Mesenteric fat pad (tissue), 1 donor: Measurements from ENCODE around the gene LPIN2. TPM values are rescaled to one million over a fixed set of nuclear protein-coding genes. Genes with fewer than 3 reads are reported as not detected.
"Not testable (repeated sequence)": the region's sequence is repeated elsewhere in the genome, so short reads cannot be mapped to it uniquely, and the experiment has no call there.

Experiments used
- DNase-seq: peaks from one replicate; pipeline ENCODE4 v3.0.0-alpha.2; 2020; ENCODE audit warnings: low spot score
- total RNA-seq: library from RNA; stranded (reverse); fragmentation: NEBNext Ultra II Directional; extraction: Animal tissue kit (Norgen Biotek cat#: 25700); gene quantifications from one replicate; pipeline ENCODE4 v1.2.1, GENCODE V29; 2021
- donor health status: DM: yes; HTN: yes; CAD: no.

Gene LPIN2
- total RNA-seq, 1 donor from 2014 or later, result 29.0 TPM

DNA sequence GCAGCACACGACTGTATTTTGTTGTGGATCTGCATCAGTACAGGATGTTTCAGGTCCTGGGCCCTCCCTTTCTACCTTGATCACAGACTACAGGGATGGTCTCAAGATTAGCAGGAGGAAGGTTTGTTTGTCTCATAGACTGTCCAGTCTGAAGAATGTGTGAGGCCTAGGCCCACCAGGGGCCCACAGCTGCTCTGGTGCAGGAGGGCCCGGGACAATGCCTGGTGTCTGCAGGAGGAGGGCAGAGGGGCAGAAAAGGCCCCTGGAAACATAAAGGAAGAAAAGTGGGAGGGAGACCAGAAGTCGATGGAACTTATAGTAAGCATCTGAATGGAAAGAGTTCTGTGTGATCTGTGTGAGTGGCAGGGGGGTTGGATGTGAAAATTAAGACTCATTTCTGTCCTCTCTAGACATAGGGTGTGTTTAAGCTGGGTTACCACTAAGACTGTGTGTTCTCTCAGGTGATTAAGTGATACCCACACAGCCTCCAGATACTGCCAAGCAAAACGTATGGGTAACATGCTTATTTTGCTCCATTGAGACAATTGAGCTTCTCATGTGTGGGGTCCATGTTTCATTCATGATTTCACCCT lies 33.4 kb upstream of the LPIN2 start:
- DNase-seq, result no peak

DNA sequence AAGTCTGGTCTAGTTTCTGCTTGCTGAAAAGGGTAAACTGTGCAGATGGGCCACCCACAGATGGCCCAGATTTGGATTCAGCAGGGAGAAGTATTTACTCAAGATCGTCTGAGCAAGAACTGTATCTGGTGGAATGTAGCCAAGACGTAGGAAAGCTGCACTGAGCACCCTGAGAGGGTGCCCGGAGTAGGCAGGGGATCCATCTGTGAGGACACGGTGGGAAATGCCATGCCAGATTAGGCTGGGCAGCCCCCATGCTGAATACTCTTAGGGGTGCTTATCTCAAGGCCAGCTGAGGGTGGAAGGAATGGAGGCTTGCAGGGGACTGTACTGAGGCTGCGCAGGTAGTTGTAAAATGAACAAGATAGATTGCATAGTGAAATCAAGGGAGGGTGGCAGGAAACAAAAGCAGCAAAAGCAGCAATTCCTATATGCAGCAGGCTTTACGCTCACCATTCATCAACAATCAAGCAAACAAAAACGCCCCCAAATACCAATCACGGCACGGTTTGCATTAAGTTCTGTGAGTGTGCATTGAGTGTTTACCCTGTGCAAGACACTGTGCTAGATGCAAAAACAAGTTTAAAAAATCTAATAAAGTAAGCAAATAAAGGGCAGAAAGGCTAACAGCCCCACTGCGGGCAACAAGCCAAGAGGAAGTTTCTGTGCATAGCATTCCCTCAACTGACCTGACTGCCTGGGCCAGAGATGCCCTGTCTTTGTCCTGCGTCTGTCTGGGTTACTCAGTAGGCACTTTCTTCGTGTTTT lies 32.2 kb upstream of the LPIN2 start:
- DNase-seq, result no peak

DNA sequence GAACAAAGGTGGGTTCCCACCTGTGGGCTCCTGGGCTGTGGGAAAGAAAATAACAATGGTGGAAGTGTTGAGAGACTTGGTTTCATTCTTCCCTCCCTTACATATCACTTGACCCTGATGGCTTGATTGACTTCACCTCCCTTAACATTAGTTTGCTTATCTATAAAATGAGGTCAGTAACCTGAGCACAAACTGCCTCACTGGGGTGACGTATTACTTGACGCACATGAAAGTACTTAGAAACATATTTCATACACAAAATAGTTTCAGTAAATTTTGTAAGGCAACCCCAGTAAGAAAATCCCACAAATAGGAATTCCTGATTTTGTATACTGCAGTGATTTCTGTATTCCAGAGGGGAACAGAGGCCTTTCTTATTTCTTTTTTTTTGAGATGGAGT lies 29.4 kb upstream of the LPIN2 start:
- no peak for DNase-seq

DNA sequence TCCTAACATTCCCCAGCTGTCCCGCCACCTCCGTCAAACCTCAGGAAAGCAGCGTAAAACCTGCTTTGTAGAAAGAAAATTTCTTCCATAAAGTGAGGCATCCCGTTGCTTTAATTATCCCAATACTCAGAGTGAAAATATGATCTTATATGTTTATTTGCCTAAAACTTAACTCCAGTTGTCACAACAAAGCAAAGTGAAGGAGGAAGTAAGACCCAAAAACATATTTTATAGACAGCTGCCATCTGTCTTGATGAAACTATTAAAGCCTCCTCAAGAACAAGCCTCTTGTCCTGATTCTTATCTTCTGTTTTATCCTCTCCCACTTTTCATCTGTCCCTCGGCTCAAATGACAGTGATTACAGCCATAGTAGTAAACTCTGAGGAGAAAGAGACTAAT lies 28.9 kb upstream of the LPIN2 start:
- DNase-seq, result no peak

DNA sequence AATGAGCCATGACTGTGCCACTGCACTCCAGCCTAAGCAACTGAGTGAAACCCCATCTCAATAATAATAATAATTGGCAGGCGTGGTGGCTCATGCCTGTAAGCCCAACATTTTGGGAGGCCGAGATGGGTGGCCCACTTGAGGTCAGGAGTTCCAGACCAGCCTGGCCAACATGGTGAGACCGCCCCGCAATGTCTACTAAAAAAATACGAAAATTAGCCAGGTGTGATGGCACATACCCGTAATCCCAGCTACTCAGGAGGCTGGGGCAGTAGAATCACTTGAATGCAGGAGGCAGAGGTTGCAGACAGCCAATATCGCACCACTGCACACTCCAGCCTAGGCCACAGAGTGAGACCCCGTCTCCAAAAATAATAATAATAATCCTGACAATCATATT lies 27.9 kb upstream of the LPIN2 start:
- DNase-seq, result no peak

DNA sequence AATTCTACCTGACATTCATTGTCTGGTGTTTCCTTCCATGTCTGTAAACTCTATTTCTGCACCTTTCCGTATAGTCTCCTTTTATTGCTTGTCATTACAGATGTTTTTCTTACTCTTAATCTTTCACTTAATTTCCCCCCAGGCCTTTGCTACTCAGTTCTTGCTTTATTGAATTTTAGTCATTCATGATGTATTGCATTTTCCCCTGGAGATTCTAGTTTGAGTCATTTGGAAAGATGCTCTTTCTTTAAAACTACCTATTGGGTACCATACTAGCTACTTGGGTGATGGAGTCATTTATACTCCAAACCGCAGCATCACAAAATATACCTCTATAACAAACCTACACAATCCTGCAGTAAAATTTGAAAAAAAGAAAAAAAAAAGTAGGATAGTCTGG lies 27.2 kb upstream of the LPIN2 start:
- DNase-seq, result no peak

DNA sequence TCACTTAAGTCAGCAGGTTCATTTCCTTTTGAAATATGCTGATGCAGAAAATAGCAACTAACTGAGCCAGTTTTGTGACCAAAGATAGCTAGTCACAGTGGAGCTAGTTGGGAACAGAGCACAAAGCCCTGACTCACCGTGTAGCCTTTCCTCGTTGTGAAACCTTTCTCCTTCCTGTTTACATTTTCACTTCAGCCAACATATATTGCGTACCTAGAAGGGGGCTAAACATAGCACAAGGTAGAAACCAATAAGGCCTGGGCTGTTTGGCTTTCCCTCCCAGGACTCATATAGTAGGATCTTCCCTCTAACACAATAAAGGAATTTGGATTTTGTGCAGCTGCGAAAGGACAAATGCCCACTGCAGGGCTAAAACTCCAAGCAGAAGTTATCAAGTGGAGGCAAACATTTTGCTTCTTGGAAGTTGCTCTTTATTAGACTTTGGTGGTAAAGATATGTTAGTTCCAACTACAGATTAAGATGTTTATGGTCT lies 24.5 kb upstream of the LPIN2 start:
- DNase-seq, result no peak

DNA sequence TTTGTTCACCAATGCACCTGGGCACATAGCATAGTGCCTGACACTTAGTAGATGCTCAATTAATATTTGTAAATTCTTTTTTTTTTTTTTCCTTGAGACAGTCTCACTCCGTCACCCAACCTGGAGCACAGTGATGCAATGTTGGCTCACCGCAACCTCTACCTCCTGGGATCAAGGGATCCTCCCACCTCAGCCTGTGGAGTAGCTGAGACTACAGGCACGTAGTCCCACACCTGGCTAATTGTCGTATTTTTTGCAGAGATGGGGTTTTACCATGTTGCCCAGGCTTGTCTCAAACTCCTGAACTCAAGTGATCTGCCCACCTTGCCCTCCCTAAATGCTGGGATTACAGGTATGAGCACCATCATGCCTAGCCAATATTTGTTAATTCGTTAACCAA lies 23.2 kb upstream of the LPIN2 start:
- DNase-seq, result no peak

DNA sequence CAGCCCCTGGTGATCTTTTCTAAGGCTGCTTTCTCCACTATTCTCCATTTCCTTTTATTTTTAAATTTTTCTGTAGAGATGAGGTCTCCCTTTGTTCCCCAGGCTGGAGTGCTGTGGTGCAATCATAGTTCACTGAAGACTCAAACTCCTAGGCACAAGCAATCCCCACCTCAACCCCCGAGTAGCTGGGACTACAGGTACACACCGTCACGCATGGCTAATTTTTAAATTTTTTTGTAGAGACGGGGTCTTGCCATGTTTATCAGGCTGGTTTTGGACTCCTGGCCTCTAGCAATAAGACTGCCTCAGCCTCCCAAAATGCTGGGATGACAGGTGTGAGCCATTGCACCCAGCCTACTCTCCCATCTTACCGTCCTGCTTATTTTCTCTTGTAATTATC lies 22.7 kb upstream of the LPIN2 start:
- no peak for DNase-seq

DNA sequence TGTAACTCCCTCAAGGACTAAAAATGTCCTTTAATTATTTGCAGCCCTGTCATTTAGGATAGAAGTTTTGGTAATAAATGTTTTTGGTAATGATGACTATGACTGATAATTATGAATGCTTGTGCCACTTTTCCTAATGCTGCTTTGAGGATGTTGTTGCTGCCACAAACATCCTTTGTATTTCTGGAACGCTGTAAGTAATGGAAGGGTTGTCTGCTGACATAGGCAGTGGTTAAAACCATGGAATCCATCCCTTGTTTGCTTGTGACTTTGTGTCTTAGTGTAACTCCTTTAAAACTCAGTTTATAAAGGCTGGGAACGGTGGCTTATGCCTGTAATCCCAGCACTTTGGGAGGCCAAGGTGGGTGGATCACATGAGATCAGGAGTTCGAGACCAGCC lies 19.8 kb upstream of the LPIN2 start:
- no peak for DNase-seq

DNA sequence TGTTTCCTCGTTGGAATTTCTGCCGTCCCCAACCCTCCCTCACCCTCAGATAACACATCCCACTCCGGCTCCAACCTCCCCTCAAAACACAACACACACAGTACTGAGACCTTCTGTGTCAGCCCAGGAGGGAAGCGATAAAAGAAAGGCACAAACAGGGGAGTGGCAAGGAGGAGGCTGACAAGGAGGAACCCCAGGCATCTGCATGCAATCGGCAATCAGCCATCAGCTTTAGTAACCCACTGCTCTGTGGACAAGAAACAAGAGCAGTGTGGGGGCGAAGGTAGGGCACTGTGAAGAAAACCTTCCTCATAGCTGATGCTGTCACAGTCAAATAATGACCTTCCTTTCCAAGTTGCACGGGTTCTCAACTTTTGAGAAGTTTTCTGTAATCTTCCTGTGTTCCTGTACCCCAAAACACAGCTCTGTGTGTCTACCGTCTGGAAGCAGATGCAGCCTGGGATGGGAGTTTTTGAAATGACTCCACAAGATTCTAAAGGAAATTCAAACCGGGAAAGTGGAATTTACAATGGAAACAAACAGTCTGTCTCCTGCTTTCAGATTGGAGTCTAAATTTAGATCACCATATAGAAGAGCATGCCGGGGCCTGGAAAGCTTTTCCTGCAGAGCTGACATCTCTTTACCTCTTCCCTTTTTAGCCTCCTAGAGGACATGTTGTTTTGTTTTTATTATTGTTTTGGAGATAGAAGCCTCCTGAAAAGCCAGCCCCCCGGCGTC lies 16.4 kb upstream of the LPIN2 start:
- no peak for DNase-seq

DNA sequence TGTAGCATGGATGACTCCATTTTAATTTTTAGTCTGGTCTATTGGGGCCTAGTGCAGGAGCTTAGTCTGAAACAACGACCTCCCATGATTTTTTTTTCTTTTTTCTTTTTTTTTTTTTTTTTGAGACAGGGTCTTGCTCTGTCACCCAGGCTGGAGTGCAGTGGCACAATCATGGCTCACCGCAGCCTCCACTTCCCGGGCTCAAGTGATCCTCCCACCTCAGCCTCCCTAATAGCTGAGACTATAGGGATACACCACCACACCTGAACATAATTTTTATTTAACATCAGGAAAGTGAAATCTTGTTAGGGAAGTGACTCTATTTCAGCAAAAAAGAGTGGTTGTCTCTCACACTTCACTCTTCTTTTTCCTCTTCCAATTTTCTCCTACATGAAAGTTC lies 15.2 kb upstream of the LPIN2 start:
- DNase-seq, result not testable (repeated sequence)

DNA sequence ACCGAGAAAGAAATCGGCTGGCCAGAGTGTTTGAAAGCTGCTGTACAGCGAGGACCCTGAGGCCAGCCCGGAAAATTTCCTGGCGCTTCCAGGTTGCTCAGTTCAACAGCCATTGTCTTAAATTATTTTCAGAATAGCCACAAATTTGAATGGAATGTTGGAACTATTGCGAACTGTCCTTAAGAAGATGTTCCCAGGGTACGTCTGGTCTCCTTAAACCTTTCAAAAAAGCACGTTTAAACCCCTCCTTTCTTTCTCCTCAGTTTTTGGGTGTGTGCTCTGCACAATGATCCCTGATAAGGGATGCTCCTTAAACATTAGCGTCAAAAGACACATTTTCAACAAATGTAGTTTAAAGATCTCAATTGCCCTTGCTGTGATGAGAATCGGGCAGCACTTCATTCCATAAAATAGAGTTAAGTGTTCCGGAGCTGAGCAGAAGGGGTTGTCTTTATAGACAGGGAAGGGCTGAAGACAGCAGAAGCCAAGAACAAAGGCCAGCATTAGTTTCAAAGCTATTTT lies 14.5 kb upstream of the LPIN2 start:
- DNase-seq, result no peak

DNA sequence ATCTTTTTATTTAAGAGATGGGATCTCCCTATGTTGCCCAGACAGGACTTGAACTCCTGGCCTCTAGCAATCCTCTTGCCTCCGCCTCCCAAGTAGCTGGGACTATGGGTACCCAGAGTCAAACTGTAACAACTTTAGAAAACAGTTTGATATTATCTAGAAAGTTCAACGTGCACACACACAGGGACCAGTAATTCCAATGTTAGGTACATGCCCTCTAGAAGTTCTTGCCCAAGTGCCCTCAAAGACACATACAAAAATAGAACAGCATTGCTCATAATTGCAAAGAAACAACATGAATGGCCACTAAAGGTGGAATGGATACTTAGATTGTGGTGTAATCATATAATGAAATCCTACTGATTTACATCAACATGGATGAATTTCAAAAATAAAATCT lies 12.6 kb upstream of the LPIN2 start:
- DNase-seq, result no peak

DNA sequence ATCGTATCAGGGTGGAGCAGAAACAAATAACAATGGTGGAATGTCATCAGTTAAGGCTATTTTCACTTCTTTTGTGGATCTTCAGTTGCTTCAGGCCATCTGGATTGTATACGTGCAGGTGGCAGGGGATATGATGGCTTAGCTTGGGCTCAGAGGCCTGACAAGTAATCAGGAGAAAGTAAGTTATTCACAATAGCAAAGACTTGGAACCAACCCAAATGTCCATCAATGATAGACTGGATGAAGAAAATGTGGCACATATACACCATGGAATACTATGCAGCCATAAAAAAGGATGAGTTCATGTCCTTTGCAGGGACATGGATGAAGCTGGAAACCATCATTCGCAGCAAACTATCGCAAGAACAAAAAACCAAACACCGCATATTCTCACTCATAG lies 10.7 kb upstream of the LPIN2 start:
- not testable (repeated sequence) for DNase-seq

DNA sequence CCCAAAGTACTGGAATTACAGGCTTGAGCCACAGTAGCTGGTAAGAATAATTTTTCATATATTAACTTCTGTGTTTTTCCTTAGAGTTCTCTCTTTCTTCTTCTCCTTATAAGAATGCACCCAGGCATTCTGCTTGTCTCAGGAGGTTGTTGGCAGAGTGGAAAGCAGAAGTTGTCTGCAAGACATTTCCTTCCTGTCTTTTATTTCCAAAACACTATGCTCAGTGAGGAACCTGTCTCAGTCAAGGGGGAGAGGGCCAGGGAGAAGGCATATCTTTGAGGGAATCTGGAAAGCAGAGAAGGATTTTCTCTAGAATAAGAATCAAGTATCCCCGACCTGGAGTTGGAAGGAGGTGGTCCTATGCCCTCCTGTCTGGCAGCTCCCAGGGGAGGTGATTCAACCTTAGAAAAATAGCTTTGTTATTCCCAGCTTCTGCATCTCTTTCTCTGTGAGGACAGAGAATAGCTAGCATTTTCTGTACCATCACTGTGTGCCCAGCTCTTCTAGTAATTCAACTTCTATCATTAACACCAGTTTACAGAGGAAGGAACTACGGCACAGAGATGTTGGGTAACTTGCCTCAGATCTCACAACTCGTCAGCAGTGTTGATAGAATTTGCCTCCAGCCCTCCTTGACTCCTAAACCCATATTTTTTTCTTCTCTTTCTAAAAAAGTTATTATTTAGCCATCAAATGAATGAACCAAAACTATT lies 3.8 kb upstream of the LPIN2 start:
- no peak for DNase-seq

DNA sequence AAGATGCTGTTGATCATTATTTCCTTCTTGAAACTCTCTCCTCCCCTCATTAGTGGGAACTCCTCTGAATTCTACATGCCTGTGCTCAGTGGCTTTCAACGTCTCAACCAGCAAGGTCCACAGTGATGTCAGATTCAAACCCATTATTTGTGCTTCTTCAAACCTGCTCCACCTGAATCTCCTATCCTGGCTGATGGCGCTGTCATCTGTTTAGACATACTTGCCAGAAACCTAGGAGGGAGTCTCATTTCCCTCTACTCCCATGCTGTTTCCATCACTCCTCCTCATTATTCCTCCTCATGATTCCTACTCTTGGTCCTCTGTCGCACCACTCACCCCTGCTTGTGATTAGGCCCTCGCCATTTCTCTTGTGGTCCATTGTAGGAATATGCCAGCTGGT lies 2.9 kb upstream of the LPIN2 start:
- no peak for DNase-seq

DNA sequence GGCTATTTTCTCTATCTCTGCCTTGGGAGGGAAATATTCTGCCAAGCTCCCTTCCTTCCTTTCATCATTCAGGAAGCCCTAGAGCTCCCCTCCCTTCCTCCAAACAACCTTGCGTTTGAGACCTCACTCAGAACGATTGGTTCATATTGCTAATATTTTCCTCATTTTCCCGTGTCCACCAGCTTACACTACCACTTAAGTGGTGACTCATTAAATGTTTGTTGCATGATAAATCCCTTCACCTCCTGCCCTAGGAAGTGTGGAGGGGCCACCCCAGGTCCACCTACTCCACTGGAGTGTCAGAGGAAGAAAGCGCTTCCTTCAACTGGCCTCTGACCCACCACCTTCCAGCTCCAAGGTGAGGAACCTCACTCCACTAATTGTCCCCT lies 2.3 kb upstream of the LPIN2 start:
- DNase-seq, result no peak

DNA sequence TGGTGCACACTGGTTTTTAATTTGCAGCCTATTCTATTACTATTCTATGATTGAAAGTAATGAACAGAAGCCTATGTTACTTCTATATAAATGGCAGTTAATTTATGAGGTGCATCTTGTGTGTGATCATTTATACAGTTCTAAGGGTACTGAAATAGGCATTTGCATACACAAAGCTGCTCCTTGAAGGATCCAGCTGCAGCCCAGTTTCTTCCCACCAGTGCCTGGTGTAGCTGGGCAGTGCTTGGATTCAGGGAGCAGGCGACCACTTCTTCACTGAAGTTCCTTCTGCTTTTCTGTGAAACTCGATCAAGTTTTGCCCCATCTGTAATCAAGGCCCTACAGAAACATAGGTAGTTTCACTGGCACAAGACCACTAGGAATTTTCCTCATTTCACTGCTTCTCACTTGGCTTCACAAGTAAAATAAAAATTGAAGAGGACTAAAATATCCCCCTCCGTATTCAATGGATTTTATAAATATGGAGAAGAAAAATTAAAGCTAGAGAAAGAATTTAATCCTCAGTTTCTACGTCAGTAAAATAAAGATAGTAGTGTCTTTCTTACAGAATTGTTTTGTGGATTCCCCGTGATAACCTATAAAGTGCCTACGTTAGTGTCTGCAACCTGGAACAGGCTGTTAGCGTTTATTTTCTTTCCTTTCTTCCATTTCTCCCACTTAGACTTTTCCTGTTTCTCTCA lies 1.7 kb upstream of the LPIN2 start:
- DNase-seq, result no peak

DNA sequence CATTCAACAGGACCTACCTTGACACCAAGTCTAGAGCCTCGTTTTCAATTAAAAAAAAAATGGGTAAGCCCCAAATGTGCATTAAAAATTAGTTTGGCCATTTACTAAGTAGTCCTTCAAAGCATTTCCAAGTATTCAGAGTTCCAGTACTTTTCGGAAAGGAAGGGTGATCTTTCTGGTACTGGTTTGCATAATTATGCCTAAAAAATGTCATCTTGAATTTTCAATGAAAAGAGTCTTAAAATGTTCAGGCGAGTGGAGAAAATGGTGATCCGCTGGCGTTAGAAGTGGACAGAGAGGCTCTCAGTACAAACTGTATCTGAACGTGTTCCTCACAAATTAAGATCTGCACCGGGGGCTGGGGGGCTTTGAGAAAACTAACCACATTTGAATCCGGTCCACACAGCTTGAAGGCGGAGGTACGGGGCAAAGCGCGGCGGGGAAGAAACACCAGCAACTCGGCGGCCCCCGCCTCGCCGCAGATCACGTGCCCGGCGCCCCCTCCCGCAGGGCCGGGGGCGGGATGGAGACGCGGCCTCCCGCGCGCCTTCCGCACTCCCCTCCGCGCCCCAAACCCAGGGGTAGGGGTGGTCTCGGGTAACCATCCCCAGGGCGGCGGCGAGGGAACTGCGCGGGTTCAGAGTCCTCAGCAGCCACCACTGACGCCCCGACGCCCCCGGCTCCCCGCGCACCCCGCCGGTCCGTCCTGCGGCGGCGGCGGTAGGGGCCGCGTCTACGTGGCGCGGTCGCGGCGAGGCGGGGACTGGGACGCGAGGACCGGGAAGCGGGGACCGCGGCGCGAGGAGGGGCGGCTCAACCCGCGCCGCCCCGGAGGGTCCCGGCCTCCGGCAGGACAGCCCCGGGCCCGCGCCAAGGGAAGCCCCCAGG lies 564 bp downstream of the LPIN2 start:
- DNase-seq, result no peak
